Left renal pelvis (tissue), 4 donors: ENCODE data around the gene DTNA. TPM values are rescaled to one million over a fixed set of nuclear protein-coding genes. Genes with fewer than 3 reads are reported as not detected.

ENCODE experiments used
- DNase-seq, 4 donors: peaks; one replicate each; pipeline ENCODE4 v3.0.0-alpha.2; 2013; ENCODE audit warnings: low read depth in 4 of 4, low spot score in 3 of 4
- polyA plus RNA-seq, 4 donors: library from polyadenylated mRNA; unstranded; fragments of 120-200 nt; gene quantifications; one replicate each; pipeline ENCODE4 v1.2.1, GENCODE V29; 2013; ENCODE audit not compliant: insufficient read length in 4 of 4

The DTNA gene
- polyA plus RNA-seq, 4 donors = 8.9 to 20.8 (median 18.3) TPM

DNA sequence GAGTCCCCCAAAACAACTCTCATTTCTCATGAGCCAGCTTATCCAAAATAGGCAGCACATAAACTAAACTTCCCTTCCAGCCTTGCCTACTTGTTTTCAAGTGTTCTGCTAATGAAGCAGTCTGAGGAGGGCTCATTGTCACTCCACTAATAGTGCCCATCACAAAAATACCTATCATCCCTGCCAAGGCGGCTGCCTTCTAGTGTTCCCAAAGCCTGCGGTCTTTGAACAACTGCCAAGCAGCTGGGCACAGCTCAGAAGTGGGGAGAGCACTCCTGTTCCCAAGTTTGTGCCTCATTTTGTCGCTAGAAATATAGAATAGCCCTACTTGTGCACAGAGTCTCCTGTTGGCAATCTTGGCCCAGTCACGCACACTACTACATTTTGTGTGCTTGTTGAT lies 50.3 kb downstream of the DTNA start:
- no peak for DNase-seq

- no peak for DNase-seq
Observed at GRCh38 chr18:34764451-34764850, 54.4 kb downstream of the DTNA start.

GRCh38 chr18:34767601-34768027 lies 57.5 kb downstream of the DTNA start:
- no peak for DNase-seq

GRCh38 chr18:34771958-34772357 lies 61.9 kb downstream of the DTNA start:
- no peak for DNase-seq

DNA sequence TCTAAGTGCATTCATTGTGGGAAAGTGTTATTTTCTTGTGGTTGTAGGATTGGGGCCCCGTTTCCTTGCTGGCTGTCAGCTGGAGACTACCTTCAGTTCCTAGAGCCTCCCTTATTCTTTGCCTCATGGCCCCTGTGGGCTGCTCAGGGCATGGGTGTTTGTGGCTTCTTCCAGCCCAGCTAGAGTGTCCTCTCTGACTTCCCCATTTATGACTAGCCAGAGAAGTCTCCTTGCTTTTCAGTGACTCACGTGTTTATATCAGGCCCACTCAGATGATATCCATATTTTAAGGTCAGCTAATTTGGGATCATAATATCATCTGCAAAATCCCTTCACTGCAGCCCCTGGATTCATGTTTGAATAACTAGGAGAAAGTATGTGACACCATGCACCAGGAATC lies 62.8 kb downstream of the DTNA start:
- no peak for DNase-seq

GRCh38 chr18:34773378-34773777 lies 63.3 kb downstream of the DTNA start:
- DNase-seq = no peak

DNA sequence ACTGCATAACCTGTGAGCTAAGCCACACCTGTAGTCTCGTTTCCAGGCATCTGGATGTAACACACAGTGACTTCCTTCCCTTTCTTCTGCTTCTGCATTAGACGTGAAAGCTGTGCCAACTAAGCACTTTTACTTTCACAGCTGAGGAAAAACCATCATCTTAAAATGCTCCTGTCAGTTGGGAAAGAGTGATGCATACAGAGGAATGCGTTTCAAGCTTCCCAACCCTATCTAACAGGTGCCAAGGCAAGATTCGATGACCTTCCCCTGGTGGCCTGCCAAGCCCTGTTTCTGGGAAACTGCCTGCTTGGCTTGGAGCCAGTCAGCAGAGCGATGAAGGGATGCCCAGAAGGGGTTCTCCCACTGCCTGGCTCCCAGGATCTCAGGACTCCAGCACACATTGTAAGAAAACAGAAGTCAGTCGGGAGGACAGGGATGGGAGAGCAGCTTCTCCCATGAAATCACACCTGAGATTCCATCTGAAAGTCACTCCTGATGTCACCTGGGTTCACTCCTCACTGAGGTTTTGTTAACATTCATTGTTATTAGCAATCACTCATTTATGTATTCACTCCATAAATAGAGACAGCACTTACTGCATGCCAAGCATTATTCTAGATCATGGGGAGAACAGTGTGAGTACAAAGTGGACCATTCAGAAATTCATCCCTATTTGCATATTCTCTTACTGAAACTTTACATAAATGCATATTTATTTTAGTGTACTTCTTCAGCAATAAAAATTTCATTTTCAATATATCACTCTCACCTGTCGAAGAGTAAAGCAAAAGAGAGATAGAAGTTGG lies 64.1 kb downstream of the DTNA start:
- no peak for DNase-seq

DNA sequence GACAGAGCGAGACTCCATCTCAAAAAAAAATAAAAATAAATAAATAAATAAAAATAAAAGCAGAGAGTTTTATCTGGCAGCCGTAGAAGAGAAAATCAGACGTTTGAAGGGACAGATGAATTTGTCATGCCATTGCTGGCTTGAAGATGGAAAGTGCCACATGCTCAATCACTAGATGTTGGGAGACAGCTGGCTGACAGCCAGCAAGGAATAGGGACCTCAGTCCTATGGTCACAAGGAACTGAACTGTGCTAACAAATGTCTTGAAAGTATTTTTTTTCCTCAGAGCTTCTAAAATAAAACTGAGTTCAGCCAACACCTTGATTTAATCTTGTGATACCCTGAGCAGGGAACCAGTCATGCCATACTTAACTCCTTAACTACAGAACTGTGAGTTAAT lies 65.4 kb downstream of the DTNA start:
- DNase-seq = no peak

DNA sequence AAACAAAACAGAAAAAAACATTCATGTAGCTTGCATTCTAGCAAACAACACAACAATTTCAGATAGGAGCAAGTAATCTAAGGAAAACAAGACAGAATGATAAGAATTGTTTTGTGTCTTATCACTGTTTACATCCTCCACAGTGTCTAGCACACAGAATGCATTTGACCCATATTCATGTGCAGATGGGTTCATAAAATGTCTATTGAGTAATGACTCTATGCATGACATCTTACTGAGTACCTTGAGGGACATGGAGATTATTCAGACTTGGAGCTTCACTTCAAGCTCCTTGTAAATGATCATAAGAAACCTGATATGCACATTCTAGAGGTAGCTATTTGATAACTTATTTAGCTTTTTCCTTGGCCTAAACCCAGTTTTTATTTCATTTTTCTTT lies 69.0 kb downstream of the DTNA start:
- DNase-seq = no peak

GRCh38 chr18:34780856-34781255 lies 70.8 kb downstream of the DTNA start:
- no peak for DNase-seq

DNA sequence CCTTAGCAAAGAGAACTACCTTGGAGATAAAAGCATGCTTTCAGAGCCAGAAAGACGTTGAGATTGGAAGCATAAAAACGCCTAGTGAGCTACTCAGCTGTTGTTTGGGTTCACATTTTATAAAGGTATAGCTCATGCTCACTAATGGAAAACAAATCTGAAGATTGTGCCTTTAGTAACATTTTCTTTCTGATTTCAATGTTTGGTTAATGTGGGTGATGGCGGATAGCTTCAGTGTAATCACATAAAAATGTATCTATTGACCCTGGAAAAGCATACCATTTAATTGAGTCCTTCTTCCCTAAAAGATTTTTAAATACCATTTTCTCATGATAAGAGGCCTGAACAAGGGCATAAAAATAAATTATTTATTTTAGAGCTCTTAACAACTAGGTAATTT lies 73.4 kb downstream of the DTNA start:
- no peak for DNase-seq

DNA sequence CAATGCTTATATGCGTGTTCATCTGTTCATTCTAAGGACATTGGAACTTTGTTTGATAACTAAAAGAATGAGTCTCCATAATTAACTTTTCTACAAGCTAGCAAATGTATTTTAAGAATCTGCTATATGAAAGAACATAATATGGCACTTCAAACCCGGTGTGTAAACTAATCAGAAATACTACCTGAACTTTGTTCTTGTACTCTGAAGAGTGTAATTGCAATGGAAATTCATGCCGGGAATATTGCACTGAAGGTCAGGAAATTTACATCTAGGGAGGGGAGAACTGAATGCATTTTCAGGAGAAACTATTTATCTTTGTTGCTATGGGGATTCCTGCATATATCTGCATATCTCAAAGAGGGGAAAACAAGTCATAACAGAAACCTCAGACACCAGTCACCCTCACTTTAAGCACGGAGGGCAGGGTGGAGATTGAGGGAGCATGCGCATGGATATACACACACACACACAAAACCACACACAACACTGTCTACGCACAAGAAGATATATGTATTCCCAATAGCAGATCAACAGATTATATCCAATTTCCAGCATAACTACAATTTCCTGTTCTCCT lies 76.2 kb downstream of the DTNA start:
- DNase-seq = no peak

- peak in 2 of 4 donors; percentile 33 to 46 for DNase-seq
Observed at GRCh38 chr18:34787931-34788532, 77.9 kb downstream of the DTNA start.

GRCh38 chr18:34789768-34790344 lies 79.8 kb downstream of the DTNA start:
- DNase-seq = no peak

- DNase-seq = peak in 2 of 4 donors; percentile 22 to 47
Observed at GRCh38 chr18:34794348-34794747, 84.2 kb downstream of the DTNA start.

GRCh38 chr18:34795070-34795732 lies 85.1 kb downstream of the DTNA start:
- no peak for DNase-seq

DNA sequence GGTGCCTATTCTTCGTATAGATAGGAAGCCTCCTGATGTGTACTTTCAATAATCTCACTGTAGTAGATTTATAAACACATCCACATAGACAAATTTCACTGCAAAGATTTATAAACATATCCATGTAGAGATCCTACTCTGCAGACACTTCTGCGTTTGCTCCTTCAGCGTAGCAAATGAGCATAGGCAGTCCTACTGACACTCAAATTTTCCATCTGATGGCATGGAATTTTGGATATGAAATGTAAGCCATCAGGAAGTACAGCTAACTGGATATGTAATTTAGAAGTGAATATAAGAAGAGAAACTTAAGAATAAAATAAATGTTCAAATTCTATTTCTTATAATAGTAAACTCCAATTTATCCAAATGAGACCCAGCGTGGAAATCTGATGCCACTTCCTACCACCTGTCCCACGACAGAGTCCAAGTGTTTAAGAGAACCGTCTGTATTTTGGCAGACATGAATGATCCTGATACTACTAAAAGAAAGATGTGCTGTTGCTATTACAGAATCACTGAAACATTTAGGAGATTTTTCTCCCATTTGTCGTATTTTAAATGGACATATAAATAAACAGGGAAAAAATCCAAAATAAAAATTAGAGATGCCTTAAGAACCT lies 86.0 kb downstream of the DTNA start:
- DNase-seq = no peak

GRCh38 chr18:34799291-34799690 lies 89.2 kb downstream of the DTNA start:
- DNase-seq = no peak

GRCh38 chr18:34800381-34800780 lies 90.3 kb downstream of the DTNA start:
- no peak for DNase-seq

GRCh38 chr18:34801774-34802173 lies 91.7 kb downstream of the DTNA start:
- no peak for DNase-seq

DNA sequence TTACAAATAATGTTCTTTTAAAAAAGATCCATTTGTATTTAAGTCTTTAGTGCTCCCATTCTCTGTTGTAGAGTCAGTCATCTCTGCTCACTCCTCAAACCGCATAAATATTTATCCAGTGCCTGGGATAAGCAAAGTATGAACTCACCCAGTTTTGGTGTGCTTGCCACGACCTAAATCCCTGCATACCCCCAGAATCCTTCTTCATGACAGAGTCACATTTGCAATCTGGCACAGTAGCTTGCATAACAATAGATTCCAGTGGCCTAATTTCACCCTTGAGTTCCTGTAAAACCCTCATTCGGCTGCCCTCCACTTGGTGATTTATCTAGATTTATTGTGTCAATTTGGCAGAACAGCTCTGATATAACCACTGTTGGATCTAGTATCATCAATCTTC lies 92.9 kb downstream of the DTNA start:
- DNase-seq = no peak
